GM21526 (cell line): Measurements from ENCODE around the gene RNU1-2.
"Not testable (repeated sequence)": the region's sequence is repeated elsewhere in the genome, so short reads cannot be mapped to it uniquely, and the experiment has no call there.

Source experiments
- ATAC-seq: cut with Tn5 transposase; IDR thresholded peaks from one replicate; pipeline ENCODE4 v1.9.1; 2021; ENCODE audit warnings: moderate library complexity; ENCODE audit not compliant: unreplicated experiment, low FRiP score

RNU1-2 gene

DNA sequence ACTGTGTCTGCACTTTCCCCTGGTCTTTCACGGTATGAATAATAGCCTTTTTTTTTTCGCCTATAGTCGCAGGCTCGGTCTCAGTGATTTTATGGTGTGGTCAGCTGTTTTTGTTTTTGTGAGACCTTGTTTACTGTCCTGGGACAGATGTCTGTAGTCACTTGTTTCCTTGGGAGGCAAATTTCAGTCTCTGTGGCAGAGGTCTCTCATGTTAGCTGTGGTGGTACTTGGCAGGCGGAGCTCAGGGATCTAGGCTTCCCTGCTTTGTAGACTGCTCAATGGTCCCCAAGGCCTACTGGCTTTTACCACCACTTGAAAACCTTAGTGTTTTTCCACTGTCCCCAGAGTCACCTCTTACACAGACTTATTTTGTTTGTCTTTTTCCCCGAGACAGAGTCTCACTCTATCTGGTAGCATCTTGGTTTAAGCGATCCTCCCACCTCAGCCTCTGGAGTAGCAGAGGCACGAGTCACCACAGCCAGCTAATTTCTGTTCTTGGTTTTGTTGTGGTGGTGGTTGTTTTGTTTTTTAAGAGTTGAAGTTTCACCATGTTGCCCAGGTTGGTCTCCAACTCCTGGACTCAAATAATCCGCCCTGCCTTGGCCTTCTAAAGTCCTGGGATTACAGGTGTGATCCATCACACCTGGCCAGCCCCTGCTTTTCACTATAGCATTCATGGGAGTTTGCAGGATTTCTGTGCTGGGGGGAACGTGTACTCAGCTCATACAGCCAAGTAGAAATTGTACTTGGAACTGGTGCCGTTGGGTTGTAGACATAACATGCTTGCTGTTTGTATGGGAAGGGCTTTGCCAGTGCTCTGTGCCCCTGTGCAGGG is 10.3 kb downstream of the RNU1-2 start:
- ATAC-seq, result no peak

DNA sequence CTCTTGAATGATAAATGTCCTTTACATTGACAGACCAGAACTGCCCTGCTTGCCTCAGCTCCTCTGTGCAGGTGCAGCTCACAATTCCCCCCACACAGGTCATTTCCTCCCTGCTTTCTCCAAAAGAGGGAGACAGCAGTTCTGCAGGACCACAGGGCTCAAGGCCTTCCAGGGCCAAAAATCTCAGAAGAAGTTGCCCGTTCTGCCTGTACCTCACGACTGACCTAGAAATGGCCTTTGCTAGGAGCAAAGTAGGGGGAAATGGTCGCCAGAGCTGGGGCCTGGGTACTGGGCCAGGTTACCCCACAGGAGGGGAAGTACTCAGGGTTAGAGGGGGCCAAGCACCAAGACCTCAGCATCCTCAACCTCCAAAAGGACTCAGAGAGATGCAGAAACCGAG is 11.1 kb downstream of the RNU1-2 start:
- no peak for ATAC-seq

DNA sequence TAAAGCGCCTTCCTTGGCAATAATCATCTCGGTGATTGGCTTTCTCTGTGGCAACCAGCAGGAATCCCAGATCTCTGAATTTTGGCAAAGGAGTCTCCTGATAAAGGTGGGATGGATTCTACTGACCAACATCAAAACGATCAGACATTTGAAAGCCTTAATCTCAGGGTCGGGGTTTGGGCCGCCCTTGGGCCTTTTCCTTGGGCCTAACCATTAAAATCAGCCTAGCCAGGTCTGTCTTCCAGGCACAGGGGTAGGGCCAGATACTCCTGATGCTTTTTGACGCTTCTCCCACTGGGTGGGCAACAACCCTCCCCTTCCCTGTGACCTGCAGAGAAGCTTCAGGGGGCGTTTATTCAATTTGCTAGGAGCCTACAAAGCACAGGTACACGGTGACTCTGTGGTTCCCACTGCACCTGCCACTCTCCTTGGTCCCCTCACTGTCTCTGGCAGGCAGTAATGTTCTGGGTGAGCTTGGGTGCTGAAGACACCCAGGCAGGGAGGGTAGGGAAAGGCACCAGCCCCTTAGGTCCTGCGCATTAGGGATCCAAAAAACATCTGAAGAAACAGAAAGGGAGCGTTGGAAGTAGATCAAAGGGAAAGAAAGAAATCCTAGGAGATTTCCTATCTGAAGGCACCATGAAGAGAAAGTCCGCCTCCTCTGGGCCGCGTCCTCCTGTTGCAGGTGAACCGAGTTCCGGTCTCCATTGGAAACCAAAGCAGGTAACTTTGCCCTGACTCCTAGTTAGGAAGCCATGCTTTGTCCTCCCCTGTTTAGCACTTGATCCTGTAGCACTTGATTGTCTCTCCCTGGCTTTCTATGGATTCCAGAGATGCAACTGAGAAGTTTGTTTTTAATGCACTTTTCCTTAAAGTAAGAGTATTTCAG is 12.3 kb downstream of the RNU1-2 start:
- ATAC-seq, result no peak

DNA sequence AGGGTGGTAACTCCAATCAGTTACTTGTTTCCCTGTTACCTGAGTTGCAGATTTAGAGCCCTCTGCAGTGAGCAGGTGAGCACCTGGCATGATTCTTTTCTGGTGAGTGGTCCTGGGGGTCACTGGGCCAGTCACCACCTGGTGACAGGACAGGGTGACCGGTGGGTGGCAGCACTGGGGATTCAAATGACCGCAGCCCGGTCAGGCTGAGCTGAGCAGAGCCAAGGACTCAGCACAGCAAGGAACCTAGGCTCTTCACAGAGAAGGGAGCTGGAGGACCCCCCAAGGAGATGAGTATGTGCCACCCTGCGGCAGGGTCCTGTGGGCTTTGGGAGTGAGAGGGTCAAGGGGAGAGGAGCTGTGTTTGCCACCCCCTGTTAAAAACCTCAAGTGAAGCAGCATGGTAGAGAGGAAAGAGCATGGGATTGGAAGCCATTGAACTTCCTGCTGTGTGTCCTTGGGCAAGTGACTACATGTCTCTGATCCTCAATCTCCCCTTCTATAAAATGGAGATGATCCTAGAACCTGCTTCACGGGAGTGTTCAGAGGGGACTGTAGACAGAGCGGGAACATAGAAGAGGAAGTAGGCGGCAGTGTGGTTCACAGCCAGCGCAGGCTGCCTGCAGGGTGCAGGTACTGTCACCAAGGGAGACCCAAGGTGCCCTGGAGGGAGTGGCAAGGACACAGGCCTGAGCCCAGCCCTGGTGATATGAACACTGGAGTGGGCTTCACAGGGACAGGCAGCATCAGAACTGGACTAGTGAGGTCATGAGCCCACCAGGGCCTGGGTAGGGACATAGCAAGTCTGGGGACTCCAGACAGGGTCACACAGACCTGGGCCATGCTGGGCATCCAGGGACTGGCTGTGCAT is 16.3 kb downstream of the RNU1-2 start:
- not testable (repeated sequence) for ATAC-seq

DNA sequence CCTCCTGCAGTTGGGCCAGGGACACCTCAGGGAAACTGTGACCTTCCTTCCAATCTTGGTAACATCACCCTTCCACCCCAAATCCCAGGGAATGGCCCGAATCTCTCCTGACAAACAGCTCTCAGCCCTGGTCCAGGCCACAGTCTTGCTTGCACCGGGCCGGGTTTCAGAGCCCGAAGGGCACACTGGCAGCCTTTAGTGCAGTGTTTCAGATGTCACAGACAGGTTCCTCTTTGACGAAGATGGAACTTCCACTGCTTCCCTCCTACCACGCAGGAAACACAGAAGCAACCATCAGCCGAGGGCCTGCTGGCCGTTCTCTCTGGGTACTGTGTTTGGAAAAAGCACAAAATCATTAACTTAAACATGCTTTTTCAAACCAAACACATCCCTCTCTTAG is 17.0 kb downstream of the RNU1-2 start:
- not testable (repeated sequence) for ATAC-seq

DNA sequence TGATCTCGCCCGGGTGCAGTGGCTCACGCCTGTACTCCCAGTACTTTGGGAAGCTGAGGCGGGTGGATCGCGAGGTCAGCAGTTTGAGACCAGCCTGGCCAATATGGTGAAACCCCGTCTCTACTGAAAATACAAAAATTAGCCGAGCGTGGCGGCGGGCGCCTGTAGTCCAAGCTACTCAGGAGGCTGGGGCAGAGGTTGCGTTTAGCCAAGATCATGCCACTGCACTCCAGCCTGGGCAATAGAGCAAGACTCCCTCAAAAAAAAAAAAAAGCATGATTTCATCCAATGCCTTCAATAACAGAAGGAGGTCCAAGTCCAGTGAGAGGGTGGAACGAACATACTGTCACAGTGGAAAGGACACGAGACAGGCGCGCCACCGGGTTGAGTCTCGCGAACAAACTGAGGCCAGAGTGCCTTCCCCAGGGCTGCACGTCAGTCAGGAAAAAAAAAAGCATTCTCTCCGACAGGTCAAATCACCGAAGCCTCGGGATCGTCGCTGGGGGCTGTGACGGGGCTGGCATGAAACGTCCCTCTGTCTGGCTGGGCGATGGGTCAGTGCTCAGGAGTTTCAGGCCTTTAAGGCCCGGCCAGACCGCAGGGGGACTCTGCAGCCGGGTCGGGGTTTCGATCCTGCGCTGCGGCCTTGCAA is 17.5 kb downstream of the RNU1-2 start:
- no peak for ATAC-seq

DNA sequence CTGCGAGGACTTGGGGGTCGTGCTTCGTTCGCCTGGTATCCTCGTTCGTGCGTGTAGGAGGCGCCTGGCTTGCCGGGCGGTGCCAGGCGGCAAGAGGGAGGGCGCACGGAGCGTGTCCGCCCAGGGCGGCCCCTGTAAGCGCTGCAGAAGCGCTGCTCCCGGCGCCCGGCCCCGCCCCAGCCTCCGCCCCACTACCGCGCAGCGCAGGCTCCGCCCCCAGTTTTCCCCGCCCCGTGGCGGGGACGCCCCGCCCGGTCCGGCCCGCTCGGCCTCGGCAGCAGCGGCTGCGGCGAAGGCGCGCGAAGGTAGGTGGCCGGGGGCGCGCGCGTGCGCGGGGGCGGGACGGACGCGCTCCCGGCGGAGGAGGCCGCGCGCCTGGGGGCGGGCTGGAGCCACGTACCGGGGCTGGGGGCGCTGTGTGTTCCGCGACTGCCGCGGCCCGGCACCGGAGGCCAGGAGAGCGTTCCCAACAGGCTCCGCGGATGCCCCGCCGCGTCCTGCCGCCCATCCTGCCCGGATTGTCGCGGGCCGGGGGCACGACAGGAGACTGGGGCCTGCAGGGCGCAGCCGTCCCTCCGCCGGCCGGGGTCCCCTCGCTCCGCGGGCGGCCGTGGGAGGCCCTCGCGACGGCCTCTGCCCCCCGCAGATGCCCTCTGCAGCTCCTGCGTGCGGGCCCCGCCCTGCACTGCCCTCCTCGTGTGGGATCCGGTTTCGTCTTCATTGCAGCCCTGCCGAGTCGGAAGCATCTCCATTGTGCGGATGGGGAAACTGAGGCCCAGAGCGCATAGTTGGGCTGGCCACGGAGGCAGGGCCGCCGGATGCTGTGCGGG is 18.3 kb downstream of the RNU1-2 start:
- ATAC-seq, result peak; percentile 78

DNA sequence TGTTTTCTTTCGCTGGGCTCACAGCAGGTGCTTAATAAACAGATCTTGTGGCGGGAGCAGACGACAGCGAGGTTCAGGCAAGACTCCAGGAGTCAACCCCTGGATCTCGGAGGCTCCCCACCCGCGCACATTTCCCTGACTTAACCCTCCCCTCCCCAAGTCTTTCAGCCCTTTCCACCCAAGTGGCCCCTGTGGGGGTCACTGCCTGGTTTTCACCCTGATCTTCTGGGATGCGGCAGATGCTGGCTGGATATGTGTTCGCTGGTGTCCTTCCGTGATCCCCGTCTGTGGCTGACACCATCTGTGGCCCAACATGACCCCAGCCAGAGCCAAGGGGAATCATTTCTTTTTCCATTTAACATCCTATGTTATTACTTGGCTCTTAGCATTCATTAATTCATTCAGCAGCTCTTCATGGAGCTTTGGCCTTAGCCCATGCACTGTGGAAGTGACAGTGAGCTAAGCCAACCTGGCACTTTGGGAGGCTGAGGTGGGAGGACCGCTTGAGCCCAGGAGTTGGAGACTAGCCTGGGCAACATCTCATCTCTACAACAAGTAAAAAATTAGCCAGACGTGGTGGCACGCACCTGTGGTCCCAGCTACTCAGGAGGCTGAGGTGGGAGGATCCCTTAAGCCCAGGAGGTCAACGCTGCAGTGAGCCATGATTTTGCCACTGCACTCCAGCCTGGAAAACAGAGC is 19.3 kb downstream of the RNU1-2 start:
- ATAC-seq, result not testable (repeated sequence)

DNA sequence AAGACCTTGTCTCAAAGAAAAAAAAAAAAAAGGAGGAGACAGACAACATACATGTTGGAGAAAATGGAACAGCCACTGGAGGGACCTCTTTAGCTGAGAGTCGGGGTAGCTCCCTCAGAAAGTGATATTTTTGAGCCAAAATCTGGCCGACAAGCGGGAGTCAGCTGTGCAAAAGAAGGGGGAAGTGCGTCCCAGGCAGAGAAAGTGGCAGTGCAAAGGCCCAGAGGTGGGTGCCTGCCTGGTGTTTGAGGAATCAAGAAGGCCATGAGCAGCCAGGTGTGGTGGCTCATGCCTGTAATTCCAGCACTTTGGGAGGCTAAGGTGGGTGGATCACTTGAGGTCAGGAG is 19.8 kb downstream of the RNU1-2 start:
- no peak for ATAC-seq

DNA sequence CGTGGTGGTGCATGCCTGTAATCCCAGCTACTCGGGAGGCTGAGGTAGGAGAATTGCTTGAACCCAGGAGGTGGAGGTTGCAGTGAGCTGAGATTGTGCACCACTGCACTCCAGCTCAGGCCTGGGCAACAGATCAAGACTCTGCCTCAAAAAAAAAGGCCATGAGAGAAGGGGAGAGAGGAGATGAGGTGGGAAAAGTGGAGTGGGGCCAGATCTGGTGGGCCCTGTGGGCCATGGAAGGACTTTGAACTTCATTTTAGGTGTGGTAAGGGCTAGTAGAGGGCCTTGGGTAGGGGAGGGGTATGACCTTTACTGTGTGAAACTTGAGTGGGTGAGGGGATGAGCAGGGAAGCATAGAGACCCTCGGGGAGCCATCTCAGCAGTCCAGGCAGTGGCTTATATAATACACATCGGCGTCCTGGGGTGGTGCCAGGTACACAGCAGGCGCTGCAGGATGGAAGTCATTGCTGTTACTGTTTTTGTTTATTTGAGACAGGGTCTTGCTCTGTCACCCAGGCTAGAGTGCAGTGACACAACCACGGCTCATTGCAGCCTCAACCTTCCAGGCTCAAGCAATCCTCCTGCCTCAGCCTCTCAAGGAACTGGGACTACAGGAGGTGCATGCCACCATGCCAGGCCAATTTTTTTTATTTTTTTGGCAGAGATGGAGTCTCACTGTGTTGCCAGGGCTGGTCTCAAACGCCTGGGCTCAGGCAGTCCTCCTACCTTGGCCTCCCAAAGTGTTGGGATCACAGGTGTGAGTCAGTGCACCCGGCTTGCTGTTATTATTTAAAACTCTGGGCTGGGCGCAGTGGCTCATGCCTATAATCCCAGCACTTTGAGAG is 20.5 kb downstream of the RNU1-2 start:
- not testable (repeated sequence) for ATAC-seq

DNA sequence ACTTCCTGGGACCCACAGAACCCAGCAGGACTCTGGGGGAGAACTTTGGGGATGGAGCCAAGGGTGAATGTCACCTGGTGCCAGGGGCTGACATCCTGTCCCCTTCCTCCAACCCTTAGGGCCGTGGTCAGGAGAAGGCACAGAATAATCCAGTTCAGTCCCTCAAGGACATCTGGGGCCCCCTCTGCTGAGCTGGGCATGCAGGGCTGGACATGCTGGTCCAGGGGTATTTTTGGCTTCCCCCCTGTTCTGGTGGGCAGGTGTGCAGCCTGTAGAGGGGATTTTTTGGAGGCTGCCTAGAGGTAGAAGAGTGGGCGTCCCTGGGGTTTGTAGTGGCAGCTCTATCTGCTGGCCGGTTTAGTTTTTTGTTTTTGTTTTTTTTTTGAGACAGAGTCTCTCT is 22.6 kb downstream of the RNU1-2 start:
- no peak for ATAC-seq

DNA sequence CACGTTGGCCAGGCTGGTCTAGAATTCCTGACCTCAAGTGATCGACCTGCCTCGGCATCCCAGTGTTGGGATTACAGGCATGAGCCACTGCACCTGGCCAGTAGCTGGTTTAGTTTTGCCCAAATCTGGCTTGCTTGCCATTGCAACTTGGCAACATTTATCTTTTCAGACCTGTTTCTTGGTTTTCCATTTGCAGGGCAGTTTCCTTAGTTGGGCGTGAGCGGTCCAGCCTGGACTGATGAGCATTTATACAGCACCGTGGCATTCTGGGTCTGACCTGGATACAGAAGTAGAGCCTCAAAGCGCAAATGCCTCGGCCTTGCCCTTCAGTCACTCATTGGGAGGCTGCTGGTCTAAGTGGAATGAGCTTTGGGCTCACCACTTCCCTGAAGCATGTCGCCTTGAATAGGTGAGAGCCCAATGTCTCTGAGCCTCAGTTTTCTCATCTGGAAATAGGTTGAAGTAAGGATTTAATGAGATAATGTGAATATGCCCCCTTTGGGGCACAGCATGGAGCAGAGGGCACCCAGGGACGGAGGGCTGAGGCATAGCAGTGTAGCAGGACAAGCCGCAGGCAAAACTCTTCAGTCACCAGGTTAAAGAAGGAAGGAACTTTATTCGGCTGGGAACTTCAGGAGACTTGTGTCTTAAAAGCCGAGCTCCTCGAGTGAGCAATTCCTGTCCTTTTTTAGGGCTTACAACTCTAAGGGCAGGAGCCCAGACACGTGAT is 23.3 kb downstream of the RNU1-2 start:
- not testable (repeated sequence) for ATAC-seq

DNA sequence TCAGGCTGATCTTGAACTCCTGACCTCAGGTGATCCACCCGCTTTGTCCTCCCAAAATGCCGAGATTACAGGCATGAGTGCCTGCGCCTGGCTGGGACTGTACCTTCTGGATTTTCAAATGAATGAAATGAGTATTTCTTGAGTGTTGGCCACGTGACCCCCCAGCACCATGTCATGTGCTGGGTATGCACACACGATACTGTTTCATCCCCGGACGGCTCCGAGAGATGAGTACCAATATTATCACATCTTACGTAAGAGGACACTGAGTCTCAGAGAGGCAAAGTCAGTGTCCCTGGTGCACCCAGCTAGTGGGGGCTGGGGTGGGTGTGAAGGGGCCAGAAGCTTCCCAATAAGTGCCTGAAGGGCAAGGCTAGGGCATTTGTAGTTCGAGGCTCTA is 25.2 kb downstream of the RNU1-2 start:
- ATAC-seq, result no peak

DNA sequence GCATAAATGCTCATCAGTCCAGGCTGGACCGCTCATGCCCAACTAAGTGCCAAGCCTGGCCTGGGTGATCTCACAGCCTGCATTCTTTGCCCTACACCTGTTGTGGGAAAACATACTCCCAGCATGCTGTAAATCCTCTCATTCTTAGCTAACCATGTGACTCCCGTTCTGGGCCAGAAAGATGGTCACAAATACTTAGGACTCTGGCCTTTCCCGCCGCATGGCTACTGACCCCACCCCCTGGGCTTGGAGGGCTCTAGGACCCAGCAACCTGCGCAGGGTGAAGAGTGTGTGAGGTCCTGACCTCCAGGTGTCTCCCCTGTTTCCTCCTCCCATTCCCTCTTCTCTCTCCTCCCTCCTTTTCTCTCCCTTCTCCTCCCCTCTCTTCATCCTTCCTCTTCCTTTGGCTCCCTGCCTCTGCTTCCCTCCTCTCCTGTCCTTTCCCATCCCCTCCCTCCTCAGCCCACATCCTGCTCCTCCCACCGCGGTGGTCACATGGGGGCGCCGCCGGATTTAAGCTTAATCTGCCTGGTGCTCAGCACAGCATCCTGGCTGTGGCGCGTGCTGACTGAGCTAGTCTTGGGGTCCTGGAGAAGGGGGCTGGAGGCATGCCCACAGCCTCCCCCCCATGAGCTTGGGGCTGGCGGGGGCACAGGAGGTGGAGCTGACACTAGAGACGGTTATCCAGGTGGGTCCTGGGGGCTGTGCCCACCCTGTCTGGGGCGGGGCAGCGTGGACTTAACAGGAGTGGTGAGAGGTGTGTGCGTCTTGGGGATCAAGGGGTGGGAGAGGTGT is 25.8 kb downstream of the RNU1-2 start, which contains the start of gene CROCC:
Gene CROCC, plus strand, starts transcription at position 541 of the 795 bp plus-strand sequence. Its CDS starts 88 bp downstream, at position 629.
- ATAC-seq, result no peak

DNA sequence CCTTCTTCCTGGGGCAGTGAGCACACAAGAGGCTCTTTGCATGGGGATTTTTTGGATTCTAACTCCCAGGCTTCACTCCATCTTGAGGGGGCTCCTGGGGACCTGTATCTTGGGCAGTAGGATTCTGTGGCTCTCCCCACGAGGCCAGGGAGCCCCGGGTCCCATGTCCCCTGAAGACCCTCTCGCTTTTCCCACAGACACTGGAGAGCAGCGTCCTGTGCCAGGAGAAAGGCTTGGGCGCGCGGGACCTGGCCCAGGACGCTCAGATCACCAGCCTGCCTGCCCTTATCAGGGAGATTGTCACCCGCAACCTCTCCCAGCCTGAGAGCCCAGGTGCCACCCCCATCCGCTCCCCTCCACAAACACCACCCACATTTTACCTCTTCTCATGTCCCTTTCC is 26.7 kb downstream of the RNU1-2 start:
- ATAC-seq, result no peak

DNA sequence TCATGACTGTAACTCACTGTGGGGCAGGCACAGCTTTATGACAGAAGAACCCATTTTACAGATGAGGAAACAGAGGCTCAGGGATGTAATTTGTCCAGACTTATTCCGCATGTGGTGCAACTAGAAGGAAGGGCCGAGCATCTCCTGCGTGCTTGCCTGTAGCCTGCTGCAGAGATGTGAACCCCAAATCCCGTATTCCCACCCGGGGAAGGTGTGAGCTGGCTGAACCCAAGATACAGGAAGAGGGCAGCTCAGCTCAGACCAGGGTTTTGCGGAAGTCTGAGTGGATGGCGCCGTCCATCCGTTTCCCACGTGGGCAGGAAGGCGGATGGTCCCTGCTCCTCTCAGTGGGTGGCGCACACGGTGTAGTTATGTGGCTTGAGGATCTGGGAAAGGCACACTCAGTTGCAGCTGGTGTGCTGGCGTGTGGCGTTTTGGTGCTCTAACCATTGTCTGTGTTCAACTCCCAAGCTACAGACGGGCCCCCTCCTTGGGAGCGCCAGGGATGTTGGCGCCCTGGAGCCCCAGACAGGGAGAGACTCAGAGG is 27.2 kb downstream of the RNU1-2 start:
- no peak for ATAC-seq
